ENCODE measurements around the gene CH25H.

CH25H gene

GRCh38 chr10:89236226-89236797, 29.2 kb upstream of the CH25H start:
- in situ Hi-C loops (cut with MboI; ENCODE audit: low pct_unique_long_range_greater_than_20kb, low sequenced_read_pairs), result no loop called here
- DNase-seq, result no peak

DNA sequence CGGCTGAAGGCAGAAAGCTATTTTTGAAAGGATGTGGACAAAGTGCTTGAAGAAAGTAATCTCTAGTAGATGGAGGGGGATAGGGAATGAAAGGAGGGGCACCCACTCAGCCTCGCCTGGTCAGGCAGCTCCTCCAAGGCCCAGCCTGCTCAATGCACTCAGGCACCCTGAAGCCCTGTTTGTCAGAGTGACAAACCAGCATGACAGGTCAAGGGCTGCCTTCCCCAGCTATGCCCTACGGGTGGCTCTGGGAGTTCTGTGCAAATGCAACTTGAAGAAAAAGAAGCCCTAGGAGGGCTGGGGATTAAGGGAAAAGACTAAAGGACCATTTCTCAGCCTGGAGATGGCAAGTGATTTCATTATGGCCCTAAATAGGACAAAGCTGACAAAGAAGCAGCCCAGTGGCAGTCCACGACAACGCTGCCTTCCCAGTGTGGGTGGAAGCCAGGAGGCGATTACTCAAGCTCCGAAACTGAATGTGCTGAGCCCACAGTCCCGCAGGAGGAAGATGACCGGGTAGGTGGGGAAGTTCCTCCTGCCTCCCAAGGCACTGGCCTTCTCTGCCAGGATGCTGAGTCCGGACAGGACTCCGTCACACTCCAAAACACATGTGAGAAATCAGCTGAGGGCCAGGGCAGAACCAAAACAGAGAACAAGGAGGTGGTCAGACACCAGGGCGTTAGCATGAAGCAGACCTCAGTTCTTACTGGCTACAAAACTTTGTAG, 28.1 kb upstream of the CH25H start:
- DNase-seq, result no peak

GRCh38 chr10:89233033-89233432, 25.9 kb upstream of the CH25H start:
- no peak for DNase-seq
- in situ Hi-C loops (cut with MboI; ENCODE audit: low pct_unique_long_range_greater_than_20kb, low sequenced_read_pairs), result no loop called here

More for the DNA sequence above, 28.1 kb upstream of the CH25H start:
- in situ Hi-C loops (cut with MboI; ENCODE audit: low pct_unique_long_range_greater_than_20kb, low sequenced_read_pairs), result no loop called here

DNA sequence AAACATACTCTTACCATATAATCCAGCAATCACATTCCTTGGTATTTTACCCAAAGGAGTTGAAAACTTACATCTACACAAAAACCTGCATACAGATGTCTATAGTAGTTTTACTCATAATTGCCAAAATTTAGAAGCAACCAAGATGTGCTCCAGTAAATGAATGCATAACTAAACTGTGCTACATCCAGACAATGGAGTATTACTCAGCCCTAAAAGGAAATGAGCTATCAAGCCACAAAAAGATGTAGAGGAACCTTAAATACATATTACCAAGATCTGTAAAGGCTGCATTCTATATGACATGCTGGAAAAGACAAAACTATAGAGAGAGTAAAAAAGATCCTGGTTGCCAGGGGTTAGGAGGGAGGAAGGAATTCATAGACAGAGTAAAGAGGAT, 21.8 kb upstream of the CH25H start:
- no peak for DNase-seq
- in situ Hi-C loops (cut with MboI; ENCODE audit: low pct_unique_long_range_greater_than_20kb, low sequenced_read_pairs), result no loop called here

- DNase-seq, result no peak
- in situ Hi-C loops (cut with MboI; ENCODE audit: low pct_unique_long_range_greater_than_20kb, low sequenced_read_pairs), result no loop called here
Measured at GRCh38 chr10:89228146-89228545, 21.0 kb upstream of the CH25H start.

DNA sequence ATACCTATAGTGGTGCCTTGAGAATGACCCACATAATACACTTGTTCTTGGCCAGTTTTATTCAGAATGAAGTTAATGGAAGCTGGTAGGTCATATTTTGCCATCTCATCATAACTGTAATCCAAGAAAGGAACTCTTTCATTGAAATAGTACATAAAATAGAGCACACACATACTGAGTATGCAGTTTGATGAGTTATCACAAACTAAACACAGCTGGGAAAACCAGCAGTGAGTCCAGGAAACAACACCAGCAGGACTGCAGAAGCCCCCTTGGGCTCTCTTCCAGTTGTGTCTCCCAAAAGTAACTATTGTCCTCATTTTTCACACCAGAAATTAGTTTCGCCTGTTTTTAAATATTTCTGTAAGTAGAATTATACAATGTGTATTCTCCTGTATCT, 19.8 kb upstream of the CH25H start:
- no peak for DNase-seq
- in situ Hi-C loops (cut with MboI; ENCODE audit: low pct_unique_long_range_greater_than_20kb, low sequenced_read_pairs), result no loop called here

- no peak for DNase-seq
- in situ Hi-C loops (cut with MboI; ENCODE audit: low pct_unique_long_range_greater_than_20kb, low sequenced_read_pairs), result loop anchor here (25.0 kb wide), 2 partner anchors 188 to 288 kb away; no protein-coding TSS in a partner anchor
Measured at GRCh38 chr10:89224739-89225443, 17.8 kb upstream of the CH25H start.

- no peak for DNase-seq
- in situ Hi-C loops (cut with MboI; ENCODE audit: low pct_unique_long_range_greater_than_20kb, low sequenced_read_pairs), result loop anchor here (25.0 kb wide), 2 partner anchors 185 to 285 kb away; no protein-coding TSS in a partner anchor
Measured at GRCh38 chr10:89221919-89222318, 14.8 kb upstream of the CH25H start.

DNA sequence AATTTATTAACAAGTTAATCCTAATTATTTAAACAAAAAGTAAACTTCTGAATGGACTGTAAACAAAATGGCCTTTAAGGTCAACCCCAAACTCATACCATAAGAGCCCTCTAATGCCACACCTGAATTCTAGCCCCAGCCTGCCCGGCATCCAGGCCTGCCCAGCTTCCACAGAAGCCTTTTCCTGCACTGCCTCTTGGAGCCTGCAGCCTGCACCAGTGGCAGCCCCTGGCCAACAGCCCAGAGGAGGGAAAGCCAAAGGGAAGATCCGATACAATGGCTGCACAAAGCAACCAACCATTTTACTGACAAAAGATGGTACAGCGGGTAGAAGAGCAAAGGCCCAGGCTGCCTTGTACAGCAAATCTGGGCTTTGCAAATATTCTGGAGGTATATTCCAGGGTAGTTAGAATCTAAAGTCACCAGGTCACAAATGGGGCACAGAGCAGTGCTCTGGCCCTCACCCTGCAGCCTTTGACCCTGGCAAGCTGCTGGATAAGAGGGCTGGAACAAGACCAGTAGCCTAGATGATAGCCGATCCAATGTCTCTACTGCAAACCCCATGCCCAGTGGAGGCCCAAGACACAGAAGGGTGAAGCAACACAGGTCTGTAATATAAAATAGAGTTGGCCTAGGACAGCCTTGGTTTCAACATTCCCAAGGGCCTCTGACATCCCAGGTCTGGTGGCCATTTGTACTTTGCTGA, 12.5 kb upstream of the CH25H start:
- no peak for DNase-seq
- in situ Hi-C loops (cut with MboI; ENCODE audit: low pct_unique_long_range_greater_than_20kb, low sequenced_read_pairs), result loop anchor here (25.0 kb wide), 2 partner anchors 182 to 282 kb away; no protein-coding TSS in a partner anchor

- DNase-seq, result peak; percentile 75
- in situ Hi-C loops (cut with MboI; ENCODE audit: low pct_unique_long_range_greater_than_20kb, low sequenced_read_pairs), result loop anchor here (25.0 kb wide), 2 partner anchors 180 to 280 kb away; no protein-coding TSS in a partner anchor
Measured at GRCh38 chr10:89217057-89217990, 10.2 kb upstream of the CH25H start.

- in situ Hi-C loops (cut with MboI; ENCODE audit: low pct_unique_long_range_greater_than_20kb, low sequenced_read_pairs), result loop anchor here (25.0 kb wide), 2 partner anchors 179 to 279 kb away; no protein-coding TSS in a partner anchor
- DNase-seq, result no peak
Measured at GRCh38 chr10:89216056-89216455, 8.9 kb upstream of the CH25H start.

DNA sequence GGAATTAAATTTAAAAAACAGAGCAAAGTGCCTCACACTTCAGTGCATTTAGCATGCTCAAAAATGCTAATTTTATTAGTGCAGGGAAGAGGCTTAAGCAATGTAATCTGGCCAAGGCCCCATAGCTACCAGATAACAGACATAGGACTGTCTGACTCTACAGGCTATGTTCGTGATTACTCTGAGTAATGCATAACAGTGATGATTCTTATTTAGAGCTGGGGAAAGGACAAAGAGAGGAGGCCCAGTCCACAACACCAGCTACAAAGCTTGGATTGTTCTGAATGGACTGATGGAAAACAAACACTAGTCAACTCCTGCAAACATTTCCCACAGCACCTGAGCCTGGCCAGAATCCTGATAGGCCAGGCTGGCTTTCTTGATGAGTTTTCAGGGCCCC, 8.4 kb upstream of the CH25H start:
- in situ Hi-C loops (cut with MboI; ENCODE audit: low pct_unique_long_range_greater_than_20kb, low sequenced_read_pairs), result loop anchor here (25.0 kb wide), 2 partner anchors 178 to 278 kb away; no protein-coding TSS in a partner anchor
- no peak for DNase-seq

- no peak for DNase-seq
- in situ Hi-C loops (cut with MboI; ENCODE audit: low pct_unique_long_range_greater_than_20kb, low sequenced_read_pairs), result loop anchor here (25.0 kb wide), 2 partner anchors 177 to 277 kb away; no protein-coding TSS in a partner anchor
Measured at GRCh38 chr10:89214566-89215165, 7.5 kb upstream of the CH25H start.

GRCh38 chr10:89213191-89213808, 6.2 kb upstream of the CH25H start:
- in situ Hi-C loops (cut with MboI; ENCODE audit: low pct_unique_long_range_greater_than_20kb, low sequenced_read_pairs), result loop anchor here (25.0 kb wide), 2 partner anchors 176 to 276 kb away; no protein-coding TSS in a partner anchor
- peak; percentile 75 for DNase-seq

DNA sequence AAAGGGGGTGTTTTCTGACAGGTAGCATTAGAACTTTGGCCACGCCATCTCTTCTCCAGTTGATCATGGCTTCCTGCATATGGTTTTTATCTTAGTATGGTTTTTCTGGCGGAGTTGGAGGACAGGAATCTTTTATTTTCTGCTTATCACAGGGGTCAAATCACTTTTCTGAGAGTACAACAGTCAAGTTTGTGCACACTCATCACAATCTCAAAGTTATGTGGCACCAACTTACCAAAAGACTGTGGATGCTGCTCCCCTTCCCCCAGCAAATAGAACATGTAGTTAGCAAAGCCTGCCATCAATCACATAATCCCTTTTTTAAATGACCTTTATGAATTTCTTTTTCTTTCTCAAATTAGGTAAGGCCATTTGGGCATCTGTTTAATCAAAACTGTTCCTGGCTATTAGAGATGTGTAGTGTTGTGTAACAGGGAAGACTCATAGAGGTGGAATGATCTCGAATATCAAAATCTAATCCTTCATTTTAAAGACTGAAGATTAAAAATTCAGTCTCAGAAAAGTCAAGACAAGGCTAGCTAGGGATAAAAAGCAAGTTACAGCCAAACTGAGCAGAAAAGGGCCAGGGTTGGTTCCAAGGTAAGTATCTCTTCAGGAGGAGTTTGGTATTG, 3.8 kb upstream of the CH25H start:
- DNase-seq, result no peak
- in situ Hi-C loops (cut with MboI; ENCODE audit: low pct_unique_long_range_greater_than_20kb, low sequenced_read_pairs), result loop anchor here (25.0 kb wide), 2 partner anchors 174 to 274 kb away; no protein-coding TSS in a partner anchor

GRCh38 chr10:89209718-89210117, 2.6 kb upstream of the CH25H start:
- in situ Hi-C loops (cut with MboI; ENCODE audit: low pct_unique_long_range_greater_than_20kb, low sequenced_read_pairs), result loop anchor here (25.0 kb wide), 2 partner anchors 172 to 272 kb away; no protein-coding TSS in a partner anchor
- peak; percentile 16 for DNase-seq
